ENCODE measurements around the gene ARSA. TPM values are rescaled to one million over a fixed set of nuclear protein-coding genes. Genes with fewer than 3 reads are reported as not detected.
A peak's percentile ranks its signal among the peaks of the same experiment; 100 is the strongest.

ARSA gene
- polyA plus RNA-seq, 2 of the 4 experiments (the other 2 are of a cell fraction) = 7.7 to 19.5 TPM

DNA sequence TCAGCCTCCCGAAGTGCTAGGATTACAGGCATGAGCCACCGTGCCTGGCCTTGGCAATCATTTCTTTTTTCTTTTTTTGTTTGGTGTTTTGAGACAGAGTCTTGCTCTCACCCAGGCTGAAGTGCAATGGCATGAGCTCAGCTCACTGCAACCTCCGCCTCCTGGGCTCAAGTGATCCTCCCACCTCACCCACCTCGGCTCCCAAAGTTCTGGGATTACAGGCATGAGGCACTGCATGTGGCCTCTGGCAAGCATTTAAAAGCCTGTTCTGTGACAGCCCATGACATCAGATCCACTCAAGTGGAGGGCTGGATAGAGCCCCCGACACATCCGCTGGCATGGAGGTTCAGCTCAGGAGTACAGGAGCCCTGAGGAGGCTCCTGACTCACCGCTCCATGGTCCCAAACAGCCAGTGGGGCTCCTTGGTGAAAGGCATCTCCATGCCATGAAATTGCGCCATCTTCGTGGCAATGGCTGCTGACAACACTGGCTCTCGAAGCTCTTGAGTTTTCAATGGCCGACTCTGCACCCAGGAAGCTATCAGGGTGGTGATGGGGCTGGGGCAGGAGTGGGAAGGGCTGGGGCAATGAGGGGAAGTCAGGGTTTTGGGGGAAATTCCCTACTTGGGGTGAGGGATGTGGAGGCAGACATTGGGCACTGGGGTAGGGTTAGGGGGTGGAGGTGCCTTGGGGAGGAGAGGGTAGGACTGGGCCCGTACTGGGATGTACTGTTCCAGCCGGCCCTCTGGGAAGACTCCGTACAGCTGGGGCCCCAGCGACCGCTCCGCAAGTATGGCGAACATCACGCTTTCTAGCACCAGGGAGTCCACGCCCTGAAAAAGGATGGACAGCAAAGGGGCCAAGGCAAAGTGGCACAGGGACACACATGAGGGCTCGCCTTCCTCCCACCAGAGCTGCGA lies 46.7 kb downstream of the ARSA start:
- no peaks in the 10 kb centered on the region for H3K9me3 ChIP-seq
- FAIRE-seq = no peak
- peak overlapping the region; percentile 88 for H3K4me3 ChIP-seq
- WGBS (ENCODE audit: missing lambda C conversion rate) = 85% methylated on average over 18 of the region's 22 CpGs
- no peak for DNase-seq (ENCODE audit: low read depth in 1 of 2, low spot score in 1 of 2)
- ATAC-seq = no peak
- peak overlapping the region; percentile 92 for H3K4me2 ChIP-seq
- peaks cover 12% of the 10 kb centered on the region; the same call in 1 of the 3 replicates for H3K4me1 ChIP-seq
- POLR2A ChIA-PET = interaction anchor here (0.7 to 1.3 kb wide), 2 partner anchors 16 to 74 kb away, joined by 3 read pairs; partner anchors contain the start of gene LMF2
- peak overlapping the region; percentile 98 to 99 for H3K27ac ChIP-seq
- CTCF ChIA-PET = interaction anchor here (0.6 to 2.1 kb wide), 6 partner anchors 16 to 252 kb away, joined by 3 to 8 read pairs (median 3); partner anchors contain the start of gene SYCE3
- TF ChIP-seq SMC3 (IDR thresholded peaks at IDR 0.05) = no peak
- TF ChIP-seq HOXA7 (CRISPR knock-in tag; IDR thresholded peaks at IDR 0.05) = no peak
- no peak for TF ChIP-seq KDM5A (IDR thresholded peaks at IDR 0.05)
- TF ChIP-seq, protein P1, sequence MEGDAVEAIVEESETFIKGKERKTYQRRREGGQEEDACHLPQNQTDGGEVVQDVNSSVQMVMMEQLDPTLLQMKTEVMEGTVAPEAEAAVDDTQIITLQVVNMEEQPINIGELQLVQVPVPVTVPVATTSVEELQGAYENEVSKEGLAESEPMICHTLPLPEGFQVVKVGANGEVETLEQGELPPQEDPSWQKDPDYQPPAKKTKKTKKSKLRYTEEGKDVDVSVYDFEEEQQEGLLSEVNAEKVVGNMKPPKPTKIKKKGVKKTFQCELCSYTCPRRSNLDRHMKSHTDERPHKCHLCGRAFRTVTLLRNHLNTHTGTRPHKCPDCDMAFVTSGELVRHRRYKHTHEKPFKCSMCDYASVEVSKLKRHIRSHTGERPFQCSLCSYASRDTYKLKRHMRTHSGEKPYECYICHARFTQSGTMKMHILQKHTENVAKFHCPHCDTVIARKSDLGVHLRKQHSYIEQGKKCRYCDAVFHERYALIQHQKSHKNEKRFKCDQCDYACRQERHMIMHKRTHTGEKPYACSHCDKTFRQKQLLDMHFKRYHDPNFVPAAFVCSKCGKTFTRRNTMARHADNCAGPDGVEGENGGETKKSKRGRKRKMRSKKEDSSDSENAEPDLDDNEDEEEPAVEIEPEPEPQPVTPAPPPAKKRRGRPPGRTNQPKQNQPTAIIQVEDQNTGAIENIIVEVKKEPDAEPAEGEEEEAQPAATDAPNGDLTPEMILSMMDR (IDR thresholded peaks at IDR 0.05) = no peak
- TF ChIP-seq, protein P2, sequence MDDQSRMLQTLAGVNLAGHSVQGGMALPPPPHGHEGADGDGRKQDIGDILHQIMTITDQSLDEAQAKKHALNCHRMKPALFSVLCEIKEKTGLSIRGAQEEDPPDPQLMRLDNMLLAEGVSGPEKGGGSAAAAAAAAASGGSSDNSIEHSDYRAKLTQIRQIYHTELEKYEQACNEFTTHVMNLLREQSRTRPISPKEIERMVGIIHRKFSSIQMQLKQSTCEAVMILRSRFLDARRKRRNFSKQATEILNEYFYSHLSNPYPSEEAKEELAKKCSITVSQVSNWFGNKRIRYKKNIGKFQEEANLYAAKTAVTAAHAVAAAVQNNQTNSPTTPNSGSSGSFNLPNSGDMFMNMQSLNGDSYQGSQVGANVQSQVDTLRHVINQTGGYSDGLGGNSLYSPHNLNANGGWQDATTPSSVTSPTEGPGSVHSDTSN (IDR thresholded peaks at IDR 0.05) = no peak
- no peak for TF ChIP-seq CHD2 (IDR thresholded peaks at IDR 0.05; ENCODE audit: low read length, partially characterized antibody)
- TF ChIP-seq RNF2 (IDR thresholded peaks at IDR 0.05; ENCODE audit: borderline replicate concordance, low read depth) = no peak
- TF ChIP-seq HDAC2 (IDR thresholded peaks at IDR 0.05) = no peak
- no peak for TF ChIP-seq FOSL2 (IDR thresholded peaks at IDR 0.05)
- no peak for TF ChIP-seq FOSL2 (CRISPR knock-in tag; IDR thresholded peaks at IDR 0.05)
- no peak for TF ChIP-seq ZC3H11A (IDR thresholded peaks at IDR 0.05)
- TF ChIP-seq MAFK (IDR thresholded peaks at IDR 0.05; ENCODE audit: partially characterized antibody) = no peak
- no peak for TF ChIP-seq POLR2A (IDR thresholded peaks at IDR 0.05; ENCODE audit: low read length)
- no peak for TF ChIP-seq MYC (IDR thresholded peaks at IDR 0.05; ENCODE audit: borderline replicate concordance, low read length)
- TF ChIP-seq RAD21 (conservative IDR thresholded peaks at IDR 0.05 in 1 of 2, IDR thresholded peaks at IDR 0.05 in 1 of 2) = no peak
- TF ChIP-seq RCOR1 (IDR thresholded peaks at IDR 0.05; ENCODE audit: low read depth, low read length) = no peak
- TF ChIP-seq ZSCAN20 (CRISPR knock-in tag; IDR thresholded peaks at IDR 0.05) = no peak
- TF ChIP-seq, protein P3, sequence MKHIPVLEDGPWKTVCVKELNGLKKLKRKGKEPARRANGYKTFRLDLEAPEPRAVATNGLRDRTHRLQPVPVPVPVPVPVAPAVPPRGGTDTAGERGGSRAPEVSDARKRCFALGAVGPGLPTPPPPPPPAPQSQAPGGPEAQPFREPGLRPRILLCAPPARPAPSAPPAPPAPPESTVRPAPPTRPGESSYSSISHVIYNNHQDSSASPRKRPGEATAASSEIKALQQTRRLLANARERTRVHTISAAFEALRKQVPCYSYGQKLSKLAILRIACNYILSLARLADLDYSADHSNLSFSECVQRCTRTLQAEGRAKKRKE (CRISPR knock-in tag; IDR thresholded peaks at IDR 0.05; ENCODE audit: low read depth) = no peak
- TF ChIP-seq JUNB (IDR thresholded peaks at IDR 0.05) = no peak
- no peak for TF ChIP-seq NPAS2 (CRISPR knock-in tag; IDR thresholded peaks at IDR 0.05; ENCODE audit: borderline replicate concordance)

DNA sequence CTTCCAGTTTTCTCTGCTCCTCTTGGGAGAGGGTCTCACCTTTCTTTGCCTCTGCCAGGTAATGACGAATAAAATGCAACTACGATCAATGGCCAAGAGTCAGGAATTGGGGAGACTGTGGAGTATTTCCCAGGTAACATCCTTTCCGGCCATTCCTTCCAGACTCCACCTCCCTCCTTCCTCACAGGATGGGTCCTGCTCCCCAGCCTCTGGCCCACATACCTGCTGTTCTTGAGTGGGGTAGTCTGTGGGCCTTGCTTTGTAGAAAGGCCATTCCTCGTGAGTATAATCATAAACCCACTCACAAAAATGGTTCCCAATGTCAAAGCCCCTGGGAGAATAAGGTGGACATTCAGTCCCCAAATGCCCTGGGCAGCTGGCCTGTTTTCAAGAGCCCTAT lies 48.2 kb downstream of the ARSA start:
- Histone ChIP-seq H3K4me2 (no peak overlapping the region), H3K4me1 (peaks cover 12% of the 10 kb centered on the region; the same call in 1 of the 3 replicates), H3K27ac (no peak overlapping the region), H3K4me3 (no peak overlapping the region), H3K9me3 (no peaks in the 10 kb centered on the region)
- ATAC-seq (no peak), DNase-seq (ENCODE audit: low read depth in 1 of 2, low spot score in 1 of 2) (no peak), FAIRE-seq (no peak)
- POLR2A ChIA-PET = no interaction called here
- CTCF ChIA-PET = interaction anchor here (1.1 to 1.3 kb wide), 2 partner anchors 16 to 112 kb away, joined by 3 read pairs; no protein-coding TSS in a partner anchor
- TF ChIP-seq CBX2 (IDR thresholded peaks at IDR 0.05; ENCODE audit: borderline replicate concordance, low read depth) (no peak), RAD21 (conservative IDR thresholded peaks at IDR 0.05 in 1 of 2, IDR thresholded peaks at IDR 0.05 in 1 of 2) (no peak), CBX8 (IDR thresholded peaks at IDR 0.05) (no peak), HOXA7 (CRISPR knock-in tag; IDR thresholded peaks at IDR 0.05) (no peak), ZNF302 (CRISPR knock-in tag; IDR thresholded peaks at IDR 0.05) (no peak), TFCP2L1 (CRISPR knock-in tag; IDR thresholded peaks at IDR 0.05) (no peak), FOSB (CRISPR knock-in tag; IDR thresholded peaks at IDR 0.05) (no peak), RFX5 (IDR thresholded peaks at IDR 0.05) (no peak), FOSL2 (IDR thresholded peaks at IDR 0.05) (no peak), FOSL2 (CRISPR knock-in tag; IDR thresholded peaks at IDR 0.05) (no peak), FOXS1 (CRISPR knock-in tag; IDR thresholded peaks at IDR 0.05) (no peak), TP53 (CRISPR knock-in tag; IDR thresholded peaks at IDR 0.05) (no peak), ZC3H11A (IDR thresholded peaks at IDR 0.05) (no peak), HOXB13 (CRISPR knock-in tag; IDR thresholded peaks at IDR 0.05; ENCODE audit: low read depth) (no peak), MAFK (IDR thresholded peaks at IDR 0.05; ENCODE audit: partially characterized antibody) (no peak), ZSCAN20 (CRISPR knock-in tag; IDR thresholded peaks at IDR 0.05) (no peak)
- TF ChIP-seq, protein P4, sequence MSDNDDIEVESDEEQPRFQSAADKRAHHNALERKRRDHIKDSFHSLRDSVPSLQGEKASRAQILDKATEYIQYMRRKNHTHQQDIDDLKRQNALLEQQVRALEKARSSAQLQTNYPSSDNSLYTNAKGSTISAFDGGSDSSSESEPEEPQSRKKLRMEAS (IDR thresholded peaks at IDR 0.05) = no peak
- TF ChIP-seq, protein P3 (CRISPR knock-in tag; IDR thresholded peaks at IDR 0.05; ENCODE audit: low read depth) = no peak
- WGBS (ENCODE audit: missing lambda C conversion rate) = 96% methylated on average over 4 of the region's 4 CpGs
